Uterus (tissue), 2 donors: Measurements from ENCODE around the gene PCK2.
A peak's percentile ranks its signal among the peaks of the same experiment; 100 is the strongest.

ENCODE experiments used
- POLR2A ChIP-seq, 2 donors: fragments of 450-650 bp; IDR thresholded peaks; one replicate each; pipeline ENCODE4 v1.6.1; 2016; ENCODE audit warnings: antibody characterized with exemption in 2 of 2, mild to moderate bottlenecking in 1 of 2, moderate library complexity in 1 of 2
- TF ChIP-seq, protein P1 (sequence below), 4 experiments: fragments of 200-600 bp in 2 of 4; fragments of 450-650 bp in 2 of 4; sonication (generic) in 2 of 4; IDR thresholded peaks; one replicate each; pipeline ENCODE4 v1.5.1; 2016 to 2019; ENCODE audit warnings: antibody characterized with exemption in 4 of 4, mild to moderate bottlenecking in 2 of 4, moderate library complexity in 1 of 4

DNA sequence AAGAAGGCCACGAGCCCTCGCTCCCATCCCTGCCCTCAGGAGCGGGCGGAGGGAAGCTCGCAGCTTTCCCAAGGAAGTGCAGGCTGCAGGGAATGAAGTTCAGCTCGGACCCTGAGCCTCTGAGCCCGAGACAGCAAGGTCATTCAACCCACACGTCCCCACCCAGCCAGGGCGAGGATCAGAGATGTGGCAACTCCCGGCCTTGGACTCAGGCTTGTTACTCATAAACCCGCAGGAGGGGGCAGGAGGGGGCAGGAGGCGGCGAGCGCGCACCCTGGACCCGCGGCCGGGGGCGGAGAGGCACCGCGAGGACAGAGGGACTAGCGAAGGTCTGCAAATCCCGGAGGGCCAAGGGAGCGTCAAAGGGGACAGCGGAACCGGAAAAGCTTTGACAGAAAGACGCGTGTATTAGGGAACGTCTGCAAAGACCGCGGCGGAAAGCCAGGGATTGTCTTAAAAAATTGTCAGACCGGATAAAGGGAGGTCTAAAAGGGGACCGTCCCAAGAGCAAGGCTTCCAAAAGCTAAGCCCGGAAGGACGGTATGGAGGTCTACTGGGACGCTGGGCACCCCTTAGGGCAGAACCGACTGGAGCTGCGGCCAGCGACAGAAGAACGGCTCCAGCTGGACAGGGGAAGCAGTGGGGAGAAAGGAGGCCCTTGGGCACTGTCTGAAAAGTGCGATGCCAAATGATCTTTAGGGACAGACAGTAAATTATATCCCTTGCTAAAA, 19.9 kb downstream of the PCK2 start:
- peak in 1 of 2 donors; percentile 33 for TF ChIP-seq POLR2A (IDR thresholded peaks at IDR 0.05)
- TF ChIP-seq, protein P1, sequence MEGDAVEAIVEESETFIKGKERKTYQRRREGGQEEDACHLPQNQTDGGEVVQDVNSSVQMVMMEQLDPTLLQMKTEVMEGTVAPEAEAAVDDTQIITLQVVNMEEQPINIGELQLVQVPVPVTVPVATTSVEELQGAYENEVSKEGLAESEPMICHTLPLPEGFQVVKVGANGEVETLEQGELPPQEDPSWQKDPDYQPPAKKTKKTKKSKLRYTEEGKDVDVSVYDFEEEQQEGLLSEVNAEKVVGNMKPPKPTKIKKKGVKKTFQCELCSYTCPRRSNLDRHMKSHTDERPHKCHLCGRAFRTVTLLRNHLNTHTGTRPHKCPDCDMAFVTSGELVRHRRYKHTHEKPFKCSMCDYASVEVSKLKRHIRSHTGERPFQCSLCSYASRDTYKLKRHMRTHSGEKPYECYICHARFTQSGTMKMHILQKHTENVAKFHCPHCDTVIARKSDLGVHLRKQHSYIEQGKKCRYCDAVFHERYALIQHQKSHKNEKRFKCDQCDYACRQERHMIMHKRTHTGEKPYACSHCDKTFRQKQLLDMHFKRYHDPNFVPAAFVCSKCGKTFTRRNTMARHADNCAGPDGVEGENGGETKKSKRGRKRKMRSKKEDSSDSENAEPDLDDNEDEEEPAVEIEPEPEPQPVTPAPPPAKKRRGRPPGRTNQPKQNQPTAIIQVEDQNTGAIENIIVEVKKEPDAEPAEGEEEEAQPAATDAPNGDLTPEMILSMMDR (IDR thresholded peaks at IDR 0.05) = peak in 1 of 4 experiments; percentile 2
